ENCODE measurements around the gene IGFL2. TPM values are rescaled to one million over a fixed set of nuclear protein-coding genes. Genes with fewer than 3 reads are reported as not detected.

The IGFL2 gene
- polyA plus RNA-seq, 1 of the 3 experiments (the other 2 are of a cell fraction): 0.23 TPM

DNA sequence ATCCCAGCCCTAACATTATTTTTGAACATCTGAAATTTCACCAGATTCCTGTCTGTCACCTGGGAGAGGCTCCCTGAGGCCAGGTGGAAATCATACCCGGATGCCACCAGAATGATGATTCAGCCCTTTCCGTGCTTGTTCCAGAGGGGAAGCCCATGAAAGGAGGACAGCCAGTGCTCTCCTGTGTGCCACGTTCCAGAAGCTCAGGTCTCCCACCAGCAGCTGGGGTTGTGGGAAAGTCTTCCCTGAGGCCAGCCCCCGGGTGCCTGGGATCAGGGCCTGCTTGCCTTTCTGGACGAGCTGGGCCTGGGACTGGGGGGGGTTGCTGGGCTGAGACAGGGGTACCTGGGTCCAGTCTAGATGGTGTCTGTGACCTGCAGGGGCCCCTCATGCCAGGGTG lies 56.0 kb downstream of the IGFL2 start:
- no peak overlapping the region for H3K27ac ChIP-seq (ENCODE audit: low read depth in 2 of 2, low read length in 1 of 2)
- H3K4me1 ChIP-seq (ENCODE audit: control insufficient read depth in 1 of 2, insufficient read depth in 2 of 2, low read depth in 1 of 2, low read length in 1 of 2): 0 out of 4 replicates have a peak, but pooled peaks cover 0 to under 1% of the 10 kb centered on the region in 2 experiments
- no peak for TF ChIP-seq MAX (IDR thresholded peaks at IDR 0.05; ENCODE audit: low read depth)
- TF ChIP-seq CHD2 (IDR thresholded peaks at IDR 0.05; ENCODE audit: low read length, partially characterized antibody): no peak
- TF ChIP-seq GATA2 (CRISPR knock-in tag; IDR thresholded peaks at IDR 0.05): no peak
- no peak for TF ChIP-seq RXRA (IDR thresholded peaks at IDR 0.05; ENCODE audit: borderline replicate concordance, low read depth)
- TF ChIP-seq, protein P1, sequence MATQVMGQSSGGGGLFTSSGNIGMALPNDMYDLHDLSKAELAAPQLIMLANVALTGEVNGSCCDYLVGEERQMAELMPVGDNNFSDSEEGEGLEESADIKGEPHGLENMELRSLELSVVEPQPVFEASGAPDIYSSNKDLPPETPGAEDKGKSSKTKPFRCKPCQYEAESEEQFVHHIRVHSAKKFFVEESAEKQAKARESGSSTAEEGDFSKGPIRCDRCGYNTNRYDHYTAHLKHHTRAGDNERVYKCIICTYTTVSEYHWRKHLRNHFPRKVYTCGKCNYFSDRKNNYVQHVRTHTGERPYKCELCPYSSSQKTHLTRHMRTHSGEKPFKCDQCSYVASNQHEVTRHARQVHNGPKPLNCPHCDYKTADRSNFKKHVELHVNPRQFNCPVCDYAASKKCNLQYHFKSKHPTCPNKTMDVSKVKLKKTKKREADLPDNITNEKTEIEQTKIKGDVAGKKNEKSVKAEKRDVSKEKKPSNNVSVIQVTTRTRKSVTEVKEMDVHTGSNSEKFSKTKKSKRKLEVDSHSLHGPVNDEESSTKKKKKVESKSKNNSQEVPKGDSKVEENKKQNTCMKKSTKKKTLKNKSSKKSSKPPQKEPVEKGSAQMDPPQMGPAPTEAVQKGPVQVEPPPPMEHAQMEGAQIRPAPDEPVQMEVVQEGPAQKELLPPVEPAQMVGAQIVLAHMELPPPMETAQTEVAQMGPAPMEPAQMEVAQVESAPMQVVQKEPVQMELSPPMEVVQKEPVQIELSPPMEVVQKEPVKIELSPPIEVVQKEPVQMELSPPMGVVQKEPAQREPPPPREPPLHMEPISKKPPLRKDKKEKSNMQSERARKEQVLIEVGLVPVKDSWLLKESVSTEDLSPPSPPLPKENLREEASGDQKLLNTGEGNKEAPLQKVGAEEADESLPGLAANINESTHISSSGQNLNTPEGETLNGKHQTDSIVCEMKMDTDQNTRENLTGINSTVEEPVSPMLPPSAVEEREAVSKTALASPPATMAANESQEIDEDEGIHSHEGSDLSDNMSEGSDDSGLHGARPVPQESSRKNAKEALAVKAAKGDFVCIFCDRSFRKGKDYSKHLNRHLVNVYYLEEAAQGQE (IDR thresholded peaks at IDR 0.05; ENCODE audit: low read depth, low read length): no peak
- TF ChIP-seq NFIC (IDR thresholded peaks at IDR 0.05; ENCODE audit: borderline replicate concordance): no peak
- TF ChIP-seq RCOR1 (IDR thresholded peaks at IDR 0.05; ENCODE audit: low read length): no peak
- no peak for TF ChIP-seq SMC3 (IDR thresholded peaks at IDR 0.05; ENCODE audit: low read depth, low read length)
- TF ChIP-seq GABPA (IDR thresholded peaks at IDR 0.05; ENCODE audit: low read depth): no peak
- no peak for TF ChIP-seq IRF3 (IDR thresholded peaks at IDR 0.05; ENCODE audit: low read depth, low read length)
- TF ChIP-seq FOXJ3 (CRISPR knock-in tag; IDR thresholded peaks at IDR 0.05): no peak
- no peak for TF ChIP-seq RAD21 (IDR thresholded peaks at IDR 0.05; ENCODE audit: low read length)
- no peak for TF ChIP-seq TEAD4 (IDR thresholded peaks at IDR 0.05; ENCODE audit: borderline replicate concordance, insufficient read depth)
- H3F3A ChIP-seq (replicated peaks; ENCODE audit: insufficient read depth): peaks cover 4% of the 10 kb centered on the region
- DNase-seq: no peak
- H3K9ac ChIP-seq: no peak overlapping the region
- H3K4me3 ChIP-seq (ENCODE audit: low read depth in 2 of 2, low read length in 1 of 2): no peak overlapping the region
- H4K20me1 ChIP-seq (ENCODE audit: insufficient read depth): no peaks in the 10 kb centered on the region
- no peaks in the 10 kb centered on the region for H3K79me2 ChIP-seq (ENCODE audit: insufficient read depth)
- WGBS (ENCODE audit: low lambda C conversion rate): 28% methylated on average over 5 of the region's 5 CpGs
- H3K27me3 ChIP-seq (ENCODE audit: insufficient read depth): peaks cover 9% of the 10 kb centered on the region; the same call in 1 of the 2 replicates
- no peaks in the 10 kb centered on the region for H3K36me3 ChIP-seq (replicated peaks in 1 of 2; ENCODE audit: control insufficient read depth in 1 of 2, insufficient read depth in 2 of 2, low read length in 1 of 2)
- no peak overlapping the region for H3K4me2 ChIP-seq
- no peak overlapping the region for H2AFZ ChIP-seq (ENCODE audit: low read depth)
- CTCF ChIA-PET: interaction anchor here (0.9 to 1.9 kb wide), 5 partner anchors 14 to 175 kb away, joined by 3 to 5 read pairs (median 3); no protein-coding TSS in a partner anchor
- POLR2A ChIA-PET: no interaction called here
- no peaks in the 10 kb centered on the region for H3K9me2 ChIP-seq
- no peaks in the 10 kb centered on the region for H3K9me3 ChIP-seq
